ENCODE data around the gene R3HDM1.

R3HDM1 gene

GRCh38 chr2:135701442-135701841, 170.2 kb downstream of the R3HDM1 start:
- TF ChIP-seq GATA3 (IDR thresholded peaks at IDR 0.05; ENCODE audit: low read depth, low read length) = no peak
- TF ChIP-seq GATA2 (IDR thresholded peaks at IDR 0.05; ENCODE audit: low read depth, low read length) = no peak

GRCh38 chr2:135703300-135703699, 172.0 kb downstream of the R3HDM1 start:
- TF ChIP-seq GATA3 (IDR thresholded peaks at IDR 0.05; ENCODE audit: low read depth, low read length) = no peak
- TF ChIP-seq GATA2 (IDR thresholded peaks at IDR 0.05; ENCODE audit: low read depth, low read length) = no peak

- no peak for TF ChIP-seq GATA2 (IDR thresholded peaks at IDR 0.05; ENCODE audit: low read depth, low read length)
These were observed 176.9 kb downstream of the R3HDM1 start for GRCh38 chr2:135708159-135708558.

- TF ChIP-seq GATA2 (IDR thresholded peaks at IDR 0.05; ENCODE audit: low read depth, low read length) = no peak
These were observed 178.7 kb downstream of the R3HDM1 start for GRCh38 chr2:135709992-135710391.

- no peak for TF ChIP-seq GATA2 (IDR thresholded peaks at IDR 0.05; ENCODE audit: low read depth, low read length)
- no peak for TF ChIP-seq GATA3 (IDR thresholded peaks at IDR 0.05; ENCODE audit: low read depth, low read length)
These were observed 196.9 kb downstream of the R3HDM1 start for GRCh38 chr2:135728064-135728743.

- TF ChIP-seq GATA3 (IDR thresholded peaks at IDR 0.05; ENCODE audit: low read depth, low read length) (no peak), GATA2 (IDR thresholded peaks at IDR 0.05; ENCODE audit: low read depth, low read length) (no peak)
These were observed 201.3 kb downstream of the R3HDM1 start for GRCh38 chr2:135732561-135732960.

GRCh38 chr2:135733045-135733444, 201.8 kb downstream of the R3HDM1 start:
- TF ChIP-seq GATA2 (IDR thresholded peaks at IDR 0.05; ENCODE audit: low read depth, low read length) (no peak), GATA3 (IDR thresholded peaks at IDR 0.05; ENCODE audit: low read depth, low read length) (no peak)

- TF ChIP-seq GATA3 (IDR thresholded peaks at IDR 0.05; ENCODE audit: low read depth, low read length) = no peak
These were observed 205.3 kb downstream of the R3HDM1 start for GRCh38 chr2:135736546-135736945.

GRCh38 chr2:135740206-135740605, 208.9 kb downstream of the R3HDM1 start:
- TF ChIP-seq GATA2 (IDR thresholded peaks at IDR 0.05; ENCODE audit: low read depth, low read length) (no peak), GATA3 (IDR thresholded peaks at IDR 0.05; ENCODE audit: low read depth, low read length) (no peak)

- TF ChIP-seq GATA3 (IDR thresholded peaks at IDR 0.05; ENCODE audit: low read depth, low read length) = no peak
- TF ChIP-seq GATA2 (IDR thresholded peaks at IDR 0.05; ENCODE audit: low read depth, low read length) = no peak
These were observed 209.7 kb downstream of the R3HDM1 start for GRCh38 chr2:135741043-135741394.

- TF ChIP-seq GATA3 (IDR thresholded peaks at IDR 0.05; ENCODE audit: low read depth, low read length) (no peak), GATA2 (IDR thresholded peaks at IDR 0.05; ENCODE audit: low read depth, low read length) (no peak)
These were observed 210.4 kb downstream of the R3HDM1 start, which contains the start of gene UBXN4 for GRCh38 chr2:135741395-135742324. Gene UBXN4, plus strand, starts transcription at chr2:135741855. Its CDS starts 75 bp downstream, at chr2:135741930.

GRCh38 chr2:135742325-135742757, 211.1 kb downstream of the R3HDM1 start:
- no peak for TF ChIP-seq GATA3 (IDR thresholded peaks at IDR 0.05; ENCODE audit: low read depth, low read length)
- no peak for TF ChIP-seq GATA2 (IDR thresholded peaks at IDR 0.05; ENCODE audit: low read depth, low read length)

- TF ChIP-seq GATA2 (IDR thresholded peaks at IDR 0.05; ENCODE audit: low read depth, low read length) = no peak
- no peak for TF ChIP-seq GATA3 (IDR thresholded peaks at IDR 0.05; ENCODE audit: low read depth, low read length)
These were observed 212.6 kb downstream of the R3HDM1 start for GRCh38 chr2:135743860-135744259.

GRCh38 chr2:135744760-135745314, 213.6 kb downstream of the R3HDM1 start:
- TF ChIP-seq GATA3 (IDR thresholded peaks at IDR 0.05; ENCODE audit: low read depth, low read length) = no peak
- TF ChIP-seq GATA2 (IDR thresholded peaks at IDR 0.05; ENCODE audit: low read depth, low read length) = no peak

GRCh38 chr2:135745545-135745944, 214.3 kb downstream of the R3HDM1 start:
- TF ChIP-seq GATA3 (IDR thresholded peaks at IDR 0.05; ENCODE audit: low read depth, low read length) (no peak), GATA2 (IDR thresholded peaks at IDR 0.05; ENCODE audit: low read depth, low read length) (no peak)

Data from SH-SY5Y (cell line).